GM18870 (cell line): ENCODE measurements around the gene SLC25A3.
"Not testable (repeated sequence)": the region's sequence is repeated elsewhere in the genome, so short reads cannot be mapped to it uniquely, and the experiment has no call there.

Experiments used
- ATAC-seq: cut with Tn5 transposase; IDR thresholded peaks from one replicate; pipeline ENCODE4 v1.9.1; 2021; ENCODE audit warnings: moderate library complexity; ENCODE audit not compliant: unreplicated experiment

The SLC25A3 gene

GRCh38 chr12:98594050-98594835, 757 bp downstream of the SLC25A3 start:
- no peak for ATAC-seq

GRCh38 chr12:98595243-98595988, 1.9 kb downstream of the SLC25A3 start:
- ATAC-seq, result no peak

GRCh38 chr12:98597313-98597712, 3.8 kb downstream of the SLC25A3 start:
- not testable (repeated sequence) for ATAC-seq

GRCh38 chr12:98601924-98602323, 8.4 kb downstream of the SLC25A3 start:
- no peak for ATAC-seq

- no peak for ATAC-seq
Measured at GRCh38 chr12:98606359-98606988, 13.0 kb downstream of the SLC25A3 start.

- no peak for ATAC-seq
Measured at GRCh38 chr12:98610596-98610995, 17.1 kb downstream of the SLC25A3 start.

- ATAC-seq, result peak; percentile 76
Measured at GRCh38 chr12:98612696-98613334, 19.3 kb downstream of the SLC25A3 start.

GRCh38 chr12:98618952-98619351, 25.5 kb downstream of the SLC25A3 start:
- ATAC-seq, result no peak

GRCh38 chr12:98635657-98636323, 42.3 kb downstream of the SLC25A3 start:
- ATAC-seq, result peak; percentile 87

- ATAC-seq, result no peak
Measured at GRCh38 chr12:98637068-98637467, 43.6 kb downstream of the SLC25A3 start.

- no peak for ATAC-seq
Measured at GRCh38 chr12:98638009-98638408, 44.5 kb downstream of the SLC25A3 start.

GRCh38 chr12:98639491-98639890, 46.0 kb downstream of the SLC25A3 start:
- ATAC-seq, result no peak

- not testable (repeated sequence) for ATAC-seq
Measured at GRCh38 chr12:98642801-98643200, 49.3 kb downstream of the SLC25A3 start.

- peak; percentile 18 for ATAC-seq
Measured at GRCh38 chr12:98644433-98644711, 50.9 kb downstream of the SLC25A3 start.

GRCh38 chr12:98644712-98645571, 51.5 kb downstream of the SLC25A3 start, which contains the start of the genes APAF1 and IKBIP:
Gene APAF1 (plus strand): TSS chr12:98645290. CDS start chr12:98648360, 3,070 bp downstream.
Gene IKBIP (minus strand): TSS chr12:98644788. CDS start chr12:98644701, 87 bp downstream.
- peak; percentile 73 for ATAC-seq

GRCh38 chr12:98645572-98646067, 52.1 kb downstream of the SLC25A3 start:
- no peak for ATAC-seq

GRCh38 chr12:98646294-98647090, 53.0 kb downstream of the SLC25A3 start:
- no peak for ATAC-seq

GRCh38 chr12:98651328-98651727, 57.8 kb downstream of the SLC25A3 start:
- no peak for ATAC-seq
